GM18519 (cell line): ENCODE data around the gene GRIK5.
"Not testable (repeated sequence)": the region's sequence is repeated elsewhere in the genome, so short reads cannot be mapped to it uniquely, and the experiment has no call there.

Source experiments
- ATAC-seq: cut with Tn5 transposase; IDR thresholded peaks from one replicate; pipeline ENCODE4 v1.9.1; 2021; ENCODE audit warnings: mild to moderate bottlenecking, moderate library complexity; ENCODE audit not compliant: unreplicated experiment, low FRiP score

The GRIK5 gene, protein sequence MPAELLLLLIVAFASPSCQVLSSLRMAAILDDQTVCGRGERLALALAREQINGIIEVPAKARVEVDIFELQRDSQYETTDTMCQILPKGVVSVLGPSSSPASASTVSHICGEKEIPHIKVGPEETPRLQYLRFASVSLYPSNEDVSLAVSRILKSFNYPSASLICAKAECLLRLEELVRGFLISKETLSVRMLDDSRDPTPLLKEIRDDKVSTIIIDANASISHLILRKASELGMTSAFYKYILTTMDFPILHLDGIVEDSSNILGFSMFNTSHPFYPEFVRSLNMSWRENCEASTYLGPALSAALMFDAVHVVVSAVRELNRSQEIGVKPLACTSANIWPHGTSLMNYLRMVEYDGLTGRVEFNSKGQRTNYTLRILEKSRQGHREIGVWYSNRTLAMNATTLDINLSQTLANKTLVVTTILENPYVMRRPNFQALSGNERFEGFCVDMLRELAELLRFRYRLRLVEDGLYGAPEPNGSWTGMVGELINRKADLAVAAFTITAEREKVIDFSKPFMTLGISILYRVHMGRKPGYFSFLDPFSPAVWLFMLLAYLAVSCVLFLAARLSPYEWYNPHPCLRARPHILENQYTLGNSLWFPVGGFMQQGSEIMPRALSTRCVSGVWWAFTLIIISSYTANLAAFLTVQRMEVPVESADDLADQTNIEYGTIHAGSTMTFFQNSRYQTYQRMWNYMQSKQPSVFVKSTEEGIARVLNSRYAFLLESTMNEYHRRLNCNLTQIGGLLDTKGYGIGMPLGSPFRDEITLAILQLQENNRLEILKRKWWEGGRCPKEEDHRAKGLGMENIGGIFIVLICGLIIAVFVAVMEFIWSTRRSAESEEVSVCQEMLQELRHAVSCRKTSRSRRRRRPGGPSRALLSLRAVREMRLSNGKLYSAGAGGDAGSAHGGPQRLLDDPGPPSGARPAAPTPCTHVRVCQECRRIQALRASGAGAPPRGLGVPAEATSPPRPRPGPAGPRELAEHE

DNA sequence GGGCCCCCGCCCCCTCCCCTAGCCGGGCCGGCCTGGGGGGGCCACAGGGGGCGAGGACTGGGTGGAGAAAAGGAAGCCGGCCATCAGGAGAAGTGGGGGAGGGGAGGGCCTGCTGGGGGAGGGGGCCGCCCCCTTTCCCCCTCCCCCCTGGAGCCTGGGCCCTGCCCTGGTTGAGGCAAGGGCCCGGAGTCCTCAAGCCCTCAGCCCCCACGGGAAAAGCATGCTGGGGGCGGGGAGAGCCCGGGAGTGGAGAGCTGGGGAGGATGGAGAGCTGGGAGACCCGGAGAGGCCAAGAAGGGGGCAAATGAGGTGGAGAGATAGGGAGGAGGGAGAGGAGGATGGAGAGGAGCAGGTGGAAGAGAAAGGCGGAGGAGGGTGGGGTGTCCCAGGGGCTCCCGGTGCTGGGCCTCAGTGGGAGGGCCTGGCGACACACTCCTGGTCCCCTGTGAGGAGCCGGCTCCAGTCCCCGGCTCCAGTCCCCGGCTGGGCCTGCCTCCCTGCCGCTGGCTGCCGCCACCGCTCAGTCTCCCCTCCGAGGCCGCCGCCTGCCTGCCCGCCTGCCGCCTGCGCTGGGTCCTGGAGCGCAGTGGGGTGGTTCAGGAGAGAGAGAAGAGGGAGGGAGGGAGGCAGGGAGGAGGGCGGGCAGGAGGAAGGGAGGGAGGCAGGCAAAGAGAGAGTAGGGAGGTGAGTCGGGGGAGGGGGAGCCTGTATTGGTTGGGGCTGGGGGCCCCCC is at the start of gene GRIK5:
GRIK5 (minus strand) TSS at position 588 of the 733 bp plus-strand sequence. CDS start 4,436 bp downstream, outside the sequence.
- ATAC-seq: no peak

DNA sequence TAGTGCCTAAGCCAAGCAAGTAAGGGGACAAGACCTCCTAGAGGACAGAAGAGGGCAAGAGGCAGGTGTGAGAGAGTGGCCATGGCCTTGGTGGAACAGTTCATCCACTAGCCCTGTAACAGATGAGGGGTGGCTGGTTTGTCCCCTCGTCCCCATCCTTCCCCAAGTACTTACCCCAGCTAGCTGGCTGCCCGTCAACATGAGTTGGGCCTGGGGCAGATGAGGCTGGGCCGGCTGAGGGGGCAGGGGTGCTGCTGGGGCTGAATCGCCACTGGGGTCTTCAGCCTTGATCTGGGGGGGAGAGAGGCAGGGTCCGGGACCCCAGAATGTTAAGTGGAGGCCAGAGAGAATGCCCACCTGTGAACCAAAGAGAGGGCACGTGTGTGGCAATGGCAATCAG is 47.1 kb upstream of the GRIK5 start:
- ATAC-seq: no peak

DNA sequence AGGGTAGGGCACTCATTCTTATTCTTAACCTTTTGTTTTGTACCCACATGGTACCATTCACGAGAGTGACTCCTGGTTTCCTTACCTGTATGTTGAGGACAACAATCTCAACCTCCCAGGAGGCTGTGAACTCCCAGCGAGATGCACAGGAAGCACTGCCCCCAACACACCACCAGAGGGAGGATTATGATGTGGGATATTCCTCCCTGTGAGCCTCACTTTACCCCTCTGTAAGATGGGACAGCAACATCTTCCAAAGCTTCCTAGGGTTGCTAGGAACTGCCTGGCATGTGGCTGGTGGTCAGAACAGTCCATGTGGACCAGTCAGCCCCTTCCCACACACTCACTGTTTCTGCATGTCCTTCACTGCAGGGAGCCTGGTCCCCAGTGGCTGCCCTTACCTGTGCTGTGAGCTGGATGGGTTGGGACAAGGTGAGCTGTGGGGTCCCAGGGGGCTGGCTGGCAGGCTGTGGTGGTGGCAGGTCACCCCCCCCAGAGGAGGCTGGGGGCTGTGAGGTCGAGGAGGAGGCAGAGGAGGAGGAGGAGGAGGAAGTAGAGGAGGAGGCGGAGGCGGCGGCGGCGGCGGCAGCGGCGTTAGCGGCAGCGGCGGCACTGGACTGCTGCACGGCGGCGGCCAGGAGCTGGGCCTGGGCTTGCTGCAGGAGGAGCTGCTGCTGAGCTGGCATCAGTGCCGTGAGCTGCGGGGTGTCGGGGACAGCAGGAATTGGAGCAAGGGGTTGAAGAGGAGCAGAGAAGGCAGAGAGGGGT is 46.5 kb upstream of the GRIK5 start:
- no peak for ATAC-seq

DNA sequence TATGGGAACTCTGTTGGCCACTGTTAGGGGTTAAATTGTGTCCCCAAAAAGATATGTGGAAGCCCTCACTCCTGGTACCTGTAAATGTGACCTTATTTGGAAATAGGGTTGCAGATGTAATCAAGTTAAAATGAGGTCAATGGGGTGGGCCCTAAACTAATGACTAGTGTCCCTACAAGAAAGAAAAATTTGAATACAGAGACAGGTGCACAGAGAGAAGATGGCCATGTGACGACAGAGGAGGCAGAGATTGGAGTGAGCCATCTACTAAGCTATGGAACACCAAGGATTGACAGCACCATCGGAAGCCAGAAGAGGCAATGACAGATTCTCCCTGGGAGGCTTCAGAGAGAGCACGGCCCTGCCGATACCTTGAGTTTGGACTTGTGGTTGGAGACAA is 45.7 kb upstream of the GRIK5 start:
- no peak for ATAC-seq

DNA sequence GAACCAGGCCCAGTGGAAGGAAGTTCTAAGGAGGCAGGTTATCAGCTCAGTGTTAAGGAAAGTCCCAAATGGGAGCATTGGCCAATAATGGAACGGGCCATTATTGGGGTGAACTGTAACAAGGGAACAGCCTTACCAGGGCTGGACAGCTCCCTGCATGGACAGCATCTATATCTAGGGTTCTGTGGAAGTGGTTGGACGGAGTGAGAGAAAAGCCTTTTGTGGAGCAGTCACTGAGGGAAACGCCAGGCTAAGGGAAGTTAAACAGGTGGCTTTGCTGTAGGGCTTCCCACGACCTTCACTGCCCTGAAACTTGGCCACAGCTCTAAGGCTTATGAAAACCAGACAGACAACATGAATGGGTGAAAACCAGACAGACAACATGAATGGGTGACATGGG is 45.2 kb upstream of the GRIK5 start:
- ATAC-seq: no peak

DNA sequence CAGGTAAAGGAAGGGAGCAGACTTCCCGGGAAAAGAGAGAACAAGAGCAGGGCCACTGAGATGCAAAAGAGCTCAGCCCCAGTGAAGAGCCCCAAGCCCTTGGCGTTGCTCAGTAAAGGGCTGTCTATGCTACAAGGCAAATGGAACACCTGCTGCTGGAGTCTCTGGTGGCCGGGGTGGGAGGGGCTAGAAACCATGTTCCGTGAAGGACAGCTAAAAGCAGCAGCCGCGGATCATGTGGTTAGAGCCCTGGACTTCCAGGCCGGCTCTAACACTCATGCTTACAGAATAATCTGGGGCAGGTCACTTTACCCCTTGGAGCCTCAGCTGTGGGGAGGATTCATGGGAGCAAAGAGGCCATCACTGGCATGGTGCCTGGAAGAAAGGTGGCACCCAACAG is 44.4 kb upstream of the GRIK5 start:
- no peak for ATAC-seq

DNA sequence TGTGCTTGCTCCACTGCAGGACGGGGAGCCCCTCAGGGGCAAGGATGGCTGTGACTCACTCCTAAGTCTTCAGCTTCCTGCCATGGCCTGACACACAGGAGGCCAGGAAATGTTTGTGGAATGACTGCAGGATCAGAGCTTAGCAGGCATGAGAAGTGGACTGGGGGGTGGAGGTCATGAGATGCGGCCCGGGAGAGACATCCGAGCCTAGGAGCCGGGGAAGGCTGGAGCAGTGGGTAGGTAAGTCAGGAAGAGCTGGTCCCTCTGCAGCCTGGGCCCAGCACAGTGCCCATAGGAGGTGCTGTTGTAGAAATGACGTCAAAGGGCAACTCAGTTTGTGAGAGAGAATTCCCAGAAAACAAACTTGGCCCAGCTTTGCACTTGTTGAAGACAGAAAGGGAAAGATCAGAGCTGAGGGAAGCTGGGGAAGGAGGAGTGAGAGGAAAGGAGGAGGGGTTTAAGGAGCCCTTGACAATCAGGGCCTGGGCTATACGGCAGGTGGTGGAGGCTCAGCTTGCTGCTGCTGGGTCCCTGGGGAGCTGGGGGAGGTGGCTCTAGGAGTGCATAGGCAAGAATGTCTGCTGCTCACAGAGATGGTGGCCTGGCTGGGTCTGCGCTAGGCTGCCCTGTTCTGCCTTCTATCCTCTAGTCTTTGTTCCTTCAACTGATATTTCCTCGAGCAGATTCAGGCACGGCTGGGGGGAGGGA is 43.8 kb upstream of the GRIK5 start:
- no peak for ATAC-seq

DNA sequence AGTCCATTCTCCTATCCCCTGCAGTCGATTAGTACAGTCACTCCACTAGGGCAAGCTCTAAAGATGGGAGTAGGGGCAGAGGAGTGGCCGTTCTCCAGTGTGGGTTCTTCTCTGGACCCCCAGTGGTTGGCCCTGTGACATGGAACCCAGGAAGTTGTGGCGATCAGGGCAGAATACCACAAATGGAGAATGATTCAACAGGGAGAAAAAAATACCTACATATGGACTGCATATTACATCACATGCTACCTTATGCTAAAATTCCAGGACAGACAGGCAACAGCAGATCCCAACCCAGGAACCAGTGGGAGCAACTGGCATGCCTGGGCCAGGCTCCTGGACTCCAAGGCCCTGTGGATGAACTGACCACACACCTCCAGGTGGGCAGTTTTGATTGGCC is 41.8 kb upstream of the GRIK5 start:
- ATAC-seq: no peak

DNA sequence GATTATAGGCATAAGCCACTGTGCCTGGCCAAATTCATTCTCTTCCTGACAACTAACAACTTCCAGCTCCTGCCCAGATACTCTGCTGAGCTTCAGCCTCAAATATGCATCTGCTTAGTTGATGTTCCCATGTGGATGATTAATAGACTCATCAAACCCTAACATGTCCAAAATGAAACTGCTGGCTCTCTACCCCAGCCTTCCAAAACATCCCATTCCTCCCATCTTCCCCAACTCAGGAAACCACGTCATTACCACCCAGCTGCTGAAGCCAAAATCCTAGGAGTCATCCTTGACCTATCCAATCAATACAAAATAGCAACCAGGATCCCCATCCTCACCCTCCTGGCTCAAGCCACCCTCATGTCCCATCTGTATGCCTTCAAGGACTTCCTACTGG is 41.4 kb upstream of the GRIK5 start:
- no peak for ATAC-seq

DNA sequence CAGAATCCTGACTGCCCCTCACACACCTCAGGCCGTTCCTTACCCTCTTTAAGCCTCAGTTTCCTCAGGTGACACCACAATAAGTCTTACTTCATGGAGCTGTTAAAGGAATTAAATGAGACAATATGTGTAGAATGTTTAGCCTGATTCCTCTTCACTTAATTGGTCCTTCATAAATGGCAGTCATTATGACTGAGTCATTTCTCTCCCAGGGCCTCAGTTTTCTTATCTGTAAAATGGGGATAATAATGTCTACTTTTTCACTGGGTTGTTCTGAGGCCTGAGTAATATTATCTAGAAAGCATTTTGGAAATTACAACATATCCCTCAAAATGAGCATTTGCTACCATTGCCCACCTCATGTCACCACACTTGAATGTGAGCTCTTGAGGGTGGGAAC is 40.7 kb upstream of the GRIK5 start:
- ATAC-seq: no peak

DNA sequence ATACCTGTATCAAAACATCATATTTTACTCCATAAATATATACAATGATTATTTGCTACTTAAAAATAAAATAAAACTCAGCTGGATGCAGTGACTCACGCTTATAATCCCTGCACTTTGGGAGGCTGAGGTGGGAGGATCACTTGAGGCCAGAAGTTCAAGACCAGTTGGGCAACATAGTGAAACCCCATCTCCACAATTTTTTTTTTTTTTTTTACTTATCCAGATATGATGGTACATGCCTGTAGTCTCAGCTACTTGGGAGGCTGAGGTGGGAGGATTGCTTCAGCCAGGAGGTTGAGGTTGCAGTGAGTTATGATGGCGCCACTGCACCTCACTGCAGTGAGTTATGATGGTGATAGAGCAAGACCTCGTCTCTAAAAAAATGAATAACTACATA is 39.9 kb upstream of the GRIK5 start:
- ATAC-seq: no peak

DNA sequence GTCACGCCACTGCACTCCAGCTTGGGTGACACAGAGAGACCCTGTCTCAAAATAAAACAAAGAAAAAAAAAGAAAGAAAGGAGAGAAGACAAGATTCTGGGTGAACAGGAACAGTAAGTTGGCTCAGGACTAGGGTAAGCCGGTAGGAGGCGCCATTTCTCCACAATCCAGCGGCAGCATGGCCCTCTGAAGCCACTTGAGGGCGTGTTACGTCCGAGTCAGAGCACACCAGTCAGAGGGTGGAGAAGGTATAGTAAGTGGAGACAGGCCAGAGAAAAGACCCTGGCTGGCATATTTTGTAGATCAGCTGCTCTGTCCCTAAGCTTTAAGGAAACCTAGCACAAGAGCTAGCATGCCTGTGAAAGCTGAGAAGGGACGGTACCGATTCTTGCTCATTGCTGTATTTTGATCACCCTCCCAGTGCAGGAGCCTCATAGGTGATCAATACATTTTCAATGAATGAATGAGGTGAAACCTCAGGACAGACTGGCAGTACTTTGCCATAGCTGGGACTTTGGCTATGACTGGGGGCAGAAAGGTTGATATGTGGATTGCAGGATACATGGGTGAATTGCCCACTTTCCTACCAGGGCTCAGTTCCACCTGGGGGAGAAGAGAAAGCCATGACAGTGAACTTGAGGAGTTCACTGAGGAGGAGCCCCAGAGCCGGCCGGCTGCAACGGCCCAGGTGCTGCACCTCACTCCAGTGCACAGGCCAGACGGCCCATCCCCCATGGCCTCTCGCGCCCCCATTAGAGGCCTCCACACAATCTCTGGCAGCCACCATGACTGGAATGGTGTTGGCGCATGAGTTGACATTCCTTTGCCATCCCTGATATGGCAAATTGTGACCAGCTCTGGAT is 38.8 kb upstream of the GRIK5 start:
- ATAC-seq: no peak

DNA sequence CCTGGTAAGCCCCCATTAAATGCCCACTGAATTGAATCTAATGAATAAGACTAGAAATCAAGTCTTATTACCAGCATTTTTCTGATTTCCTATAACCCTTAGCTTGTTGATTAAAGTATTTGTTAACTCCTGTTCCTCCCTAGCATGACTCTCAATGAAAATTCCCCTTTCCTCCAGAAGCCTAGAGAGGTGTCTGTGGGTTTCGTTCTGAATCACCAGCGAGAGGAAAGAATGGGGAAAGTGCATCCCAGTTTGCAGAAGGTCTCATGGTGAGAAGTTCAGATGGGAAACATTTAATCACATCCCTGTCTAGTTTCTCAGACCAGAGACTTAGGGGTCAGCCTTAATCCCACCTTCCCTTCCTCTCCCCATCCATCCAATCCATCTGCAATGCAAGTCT is 35.4 kb upstream of the GRIK5 start:
- no peak for ATAC-seq

DNA sequence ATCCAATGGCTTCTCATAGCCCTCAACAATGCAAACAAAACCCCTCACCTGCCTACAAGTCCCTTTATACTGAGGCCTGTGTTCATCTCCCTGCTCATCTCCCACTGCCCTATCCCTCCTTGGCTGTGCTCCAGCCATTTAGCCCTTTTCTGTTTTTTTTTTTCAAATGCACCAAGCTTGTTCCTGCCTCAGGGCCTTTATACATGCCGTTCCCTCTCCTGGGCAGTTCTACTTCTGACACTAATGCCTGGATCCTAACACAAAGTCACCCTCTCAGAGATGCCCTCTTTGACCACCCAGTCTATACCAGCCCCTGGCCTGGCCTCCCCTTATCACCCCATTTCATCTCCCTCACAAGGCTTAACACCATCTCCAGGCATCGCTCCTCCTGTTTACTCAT is 32.9 kb upstream of the GRIK5 start:
- no peak for ATAC-seq

DNA sequence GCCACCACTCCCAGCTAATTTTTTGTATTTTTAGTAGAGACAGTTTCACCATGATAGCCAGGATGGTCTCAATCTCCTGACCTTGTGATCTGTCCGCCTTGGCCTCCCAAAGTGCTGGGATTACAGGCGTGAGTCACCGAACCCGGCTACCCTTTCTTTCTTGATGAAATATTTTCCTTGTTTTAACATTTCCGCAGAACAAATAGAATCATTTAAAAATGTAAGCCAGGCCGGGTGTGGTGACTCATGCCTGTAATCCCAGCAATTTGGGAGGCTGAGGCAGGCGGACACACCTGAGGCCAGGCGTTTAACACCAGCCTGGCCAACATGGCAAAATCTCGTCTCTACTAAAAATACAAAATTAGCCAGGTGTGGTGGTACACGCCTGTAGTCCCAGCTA is 30.2 kb upstream of the GRIK5 start:
- ATAC-seq: not testable (repeated sequence)

DNA sequence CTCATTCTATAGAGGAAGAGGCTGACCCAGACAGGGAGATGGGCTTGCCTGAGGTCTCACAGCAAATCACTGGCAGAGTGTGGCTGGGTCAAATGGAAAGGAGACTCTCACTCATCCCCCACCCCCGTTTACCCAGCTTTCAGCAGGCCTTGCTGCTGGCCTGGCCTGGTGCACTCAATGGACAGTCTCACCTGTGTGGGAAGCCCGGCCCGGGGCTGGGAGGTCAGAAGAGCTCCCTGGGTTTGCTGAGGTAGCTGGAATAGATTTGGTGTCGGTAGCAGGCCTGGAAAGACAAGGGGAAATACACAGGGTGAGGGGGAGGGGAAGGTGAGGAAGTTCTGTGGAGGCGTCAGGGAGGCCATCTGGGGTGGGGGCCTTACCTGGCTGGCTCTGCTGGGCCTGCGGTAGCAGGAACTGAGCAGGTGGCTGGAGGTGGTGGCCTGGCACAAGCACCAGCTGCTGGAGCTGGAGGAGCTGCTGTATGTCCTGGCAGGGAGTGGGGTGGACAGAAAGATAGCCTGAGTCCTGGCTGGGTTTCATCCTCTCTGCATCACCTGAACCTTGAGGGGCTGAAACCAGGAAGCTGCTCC is 29.4 kb upstream of the GRIK5 start:
- ATAC-seq: no peak

DNA sequence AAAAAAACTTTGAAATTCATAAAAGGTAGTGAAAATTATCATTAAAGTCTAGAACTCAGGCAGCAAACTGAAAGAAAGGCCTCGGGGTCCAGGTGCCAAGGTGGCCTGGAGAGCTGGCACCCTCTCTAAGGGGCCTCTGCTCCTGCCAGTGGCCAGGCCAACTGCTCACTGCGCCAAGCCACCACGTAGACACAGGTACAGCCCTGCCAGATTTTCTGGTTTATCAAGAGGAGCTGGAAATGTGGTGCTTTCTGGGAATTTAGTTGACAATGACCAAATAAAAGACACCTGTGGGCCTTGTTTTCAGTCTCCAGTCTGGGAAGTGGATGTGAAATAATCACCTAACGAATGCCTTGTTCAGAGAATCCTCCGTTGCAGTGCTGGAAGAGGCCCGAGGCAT is 28.8 kb upstream of the GRIK5 start:
- no peak for ATAC-seq

DNA sequence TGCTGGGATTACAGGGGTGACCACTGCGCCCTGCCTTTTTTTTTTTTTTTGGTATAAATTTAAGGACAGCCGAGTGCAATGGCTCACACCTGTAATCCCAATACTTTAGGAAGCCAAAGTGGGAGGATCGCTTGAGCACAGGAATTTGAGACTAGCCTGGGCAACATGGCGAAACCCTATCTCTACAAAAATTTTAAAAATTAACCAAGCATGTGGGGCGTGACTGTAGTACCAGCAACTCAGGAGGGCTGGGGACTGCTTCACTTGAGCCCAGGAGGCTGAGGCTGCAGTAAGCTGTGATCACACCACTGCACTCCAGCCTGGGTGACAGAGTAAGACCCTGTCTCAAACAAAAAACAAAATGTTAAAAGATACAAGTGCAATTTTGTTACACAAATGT is 27.5 kb upstream of the GRIK5 start:
- ATAC-seq: no peak
